ENCODE measurements around the gene DDX10.

DNA sequence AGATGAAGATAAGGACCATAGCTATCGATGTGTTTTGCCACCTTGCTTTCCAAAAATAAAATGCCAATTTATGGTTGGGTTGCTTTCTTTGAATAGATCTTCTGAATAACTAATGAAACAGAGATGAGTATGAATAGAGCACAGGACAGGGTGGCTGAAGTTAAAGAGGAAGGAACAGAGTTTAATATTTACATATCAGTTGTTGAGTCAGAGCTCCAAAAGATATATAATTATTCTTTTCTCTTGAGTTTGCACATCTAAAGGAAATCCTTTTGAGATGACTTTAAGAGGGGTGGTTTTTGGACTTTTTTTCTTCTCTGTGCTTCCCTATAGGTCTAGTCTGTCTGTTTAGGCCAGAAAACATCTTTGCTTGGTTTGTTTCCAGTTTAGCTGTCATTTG is 115.2 kb downstream of the DDX10 start:
- TF ChIP-seq, protein P1, sequence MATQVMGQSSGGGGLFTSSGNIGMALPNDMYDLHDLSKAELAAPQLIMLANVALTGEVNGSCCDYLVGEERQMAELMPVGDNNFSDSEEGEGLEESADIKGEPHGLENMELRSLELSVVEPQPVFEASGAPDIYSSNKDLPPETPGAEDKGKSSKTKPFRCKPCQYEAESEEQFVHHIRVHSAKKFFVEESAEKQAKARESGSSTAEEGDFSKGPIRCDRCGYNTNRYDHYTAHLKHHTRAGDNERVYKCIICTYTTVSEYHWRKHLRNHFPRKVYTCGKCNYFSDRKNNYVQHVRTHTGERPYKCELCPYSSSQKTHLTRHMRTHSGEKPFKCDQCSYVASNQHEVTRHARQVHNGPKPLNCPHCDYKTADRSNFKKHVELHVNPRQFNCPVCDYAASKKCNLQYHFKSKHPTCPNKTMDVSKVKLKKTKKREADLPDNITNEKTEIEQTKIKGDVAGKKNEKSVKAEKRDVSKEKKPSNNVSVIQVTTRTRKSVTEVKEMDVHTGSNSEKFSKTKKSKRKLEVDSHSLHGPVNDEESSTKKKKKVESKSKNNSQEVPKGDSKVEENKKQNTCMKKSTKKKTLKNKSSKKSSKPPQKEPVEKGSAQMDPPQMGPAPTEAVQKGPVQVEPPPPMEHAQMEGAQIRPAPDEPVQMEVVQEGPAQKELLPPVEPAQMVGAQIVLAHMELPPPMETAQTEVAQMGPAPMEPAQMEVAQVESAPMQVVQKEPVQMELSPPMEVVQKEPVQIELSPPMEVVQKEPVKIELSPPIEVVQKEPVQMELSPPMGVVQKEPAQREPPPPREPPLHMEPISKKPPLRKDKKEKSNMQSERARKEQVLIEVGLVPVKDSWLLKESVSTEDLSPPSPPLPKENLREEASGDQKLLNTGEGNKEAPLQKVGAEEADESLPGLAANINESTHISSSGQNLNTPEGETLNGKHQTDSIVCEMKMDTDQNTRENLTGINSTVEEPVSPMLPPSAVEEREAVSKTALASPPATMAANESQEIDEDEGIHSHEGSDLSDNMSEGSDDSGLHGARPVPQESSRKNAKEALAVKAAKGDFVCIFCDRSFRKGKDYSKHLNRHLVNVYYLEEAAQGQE (IDR thresholded peaks at IDR 0.05), result no peak
- TF ChIP-seq, protein P2, sequence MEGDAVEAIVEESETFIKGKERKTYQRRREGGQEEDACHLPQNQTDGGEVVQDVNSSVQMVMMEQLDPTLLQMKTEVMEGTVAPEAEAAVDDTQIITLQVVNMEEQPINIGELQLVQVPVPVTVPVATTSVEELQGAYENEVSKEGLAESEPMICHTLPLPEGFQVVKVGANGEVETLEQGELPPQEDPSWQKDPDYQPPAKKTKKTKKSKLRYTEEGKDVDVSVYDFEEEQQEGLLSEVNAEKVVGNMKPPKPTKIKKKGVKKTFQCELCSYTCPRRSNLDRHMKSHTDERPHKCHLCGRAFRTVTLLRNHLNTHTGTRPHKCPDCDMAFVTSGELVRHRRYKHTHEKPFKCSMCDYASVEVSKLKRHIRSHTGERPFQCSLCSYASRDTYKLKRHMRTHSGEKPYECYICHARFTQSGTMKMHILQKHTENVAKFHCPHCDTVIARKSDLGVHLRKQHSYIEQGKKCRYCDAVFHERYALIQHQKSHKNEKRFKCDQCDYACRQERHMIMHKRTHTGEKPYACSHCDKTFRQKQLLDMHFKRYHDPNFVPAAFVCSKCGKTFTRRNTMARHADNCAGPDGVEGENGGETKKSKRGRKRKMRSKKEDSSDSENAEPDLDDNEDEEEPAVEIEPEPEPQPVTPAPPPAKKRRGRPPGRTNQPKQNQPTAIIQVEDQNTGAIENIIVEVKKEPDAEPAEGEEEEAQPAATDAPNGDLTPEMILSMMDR (IDR thresholded peaks at IDR 0.05; ENCODE audit: low read depth, low read length, missing input control), result no peak
- TF ChIP-seq TAF1 (conservative IDR thresholded peaks at IDR 0.05), result no peak
- TF ChIP-seq, protein P3, sequence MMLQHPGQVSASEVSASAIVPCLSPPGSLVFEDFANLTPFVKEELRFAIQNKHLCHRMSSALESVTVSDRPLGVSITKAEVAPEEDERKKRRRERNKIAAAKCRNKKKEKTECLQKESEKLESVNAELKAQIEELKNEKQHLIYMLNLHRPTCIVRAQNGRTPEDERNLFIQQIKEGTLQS (IDR thresholded peaks at IDR 0.05), result no peak
- TF ChIP-seq RXRA (IDR thresholded peaks at IDR 0.05), result no peak
- TF ChIP-seq, protein P4, sequence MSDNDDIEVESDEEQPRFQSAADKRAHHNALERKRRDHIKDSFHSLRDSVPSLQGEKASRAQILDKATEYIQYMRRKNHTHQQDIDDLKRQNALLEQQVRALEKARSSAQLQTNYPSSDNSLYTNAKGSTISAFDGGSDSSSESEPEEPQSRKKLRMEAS (IDR thresholded peaks at IDR 0.05), result no peak
- TF ChIP-seq JUND (IDR thresholded peaks at IDR 0.05), result no peak
